Ovary (tissue), 9 donors: ENCODE data around the gene TBC1D14. TPM values are rescaled to one million over a fixed set of nuclear protein-coding genes. Genes with fewer than 3 reads are reported as not detected.

Source experiments
- DNase-seq, 5 donors: peaks; one replicate each; pipeline ENCODE4 v3.0.0-alpha.2; 2019 to 2020
- H3K27ac ChIP-seq, 2 donors: fragments of 200-600 bp; one replicate each; pipeline versions ENCODE4 v1.5.1 to v1.8.0; 2019 to 2022
- H3K27me3 ChIP-seq: fragments of 200-600 bp; one replicate; pipeline ENCODE4 v1.8.0; 2022
- H3K36me3 ChIP-seq: fragments of 200-600 bp; sonication (generic); one replicate; pipeline ENCODE4 v1.5.1; 2019
- H3K4me1 ChIP-seq: one replicate; pipeline ENCODE4 v1.8.1; 2013; ENCODE audit warnings: mild to moderate bottlenecking, moderate library complexity; ENCODE audit not compliant: insufficient read depth
- H3K4me3 ChIP-seq: fragments of 200-600 bp; sonication (generic); one replicate; pipeline ENCODE4 v1.5.1; 2017
- H3K9me3 ChIP-seq, 2 donors: fragments of 200-600 bp in 1 of 2; sonication (generic) in 1 of 2; one replicate each; pipeline versions ENCODE4 v1.5.1 to v1.8.1; 2013 to 2019; ENCODE audit warnings: mild to moderate bottlenecking in 1 of 2, moderate library complexity in 1 of 2
- CTCF ChIP-seq, 3 donors: fragments of 450-650 bp in 2 of 3; fragments of 200-600 bp in 1 of 3; IDR thresholded peaks; one replicate each; pipeline versions ENCODE4 v1.5.1 to v1.8.0; 2016 to 2022; ENCODE audit warnings: antibody characterized with exemption in 3 of 3, mild to moderate bottlenecking in 1 of 3
- EP300 ChIP-seq: sonication (generic); formaldehyde crosslinking; IDR thresholded peaks from one replicate; pipeline ENCODE4 v1.6.1; 2017; ENCODE audit warnings: antibody characterized with exemption
- POLR2A ChIP-seq: fragments of 450-650 bp; IDR thresholded peaks from one replicate; pipeline ENCODE4 v1.6.1; 2017; ENCODE audit warnings: antibody characterized with exemption, mild to moderate bottlenecking, moderate library complexity
- WGBS, 3 donors: extraction: QIAGEN DNeasy Blood & Tissue Kit in 1 of 3; methylation state at CpG; one replicate each; pipeline versions ENCODE4 v1.1.5 to v1.1.7; 2013 to 2017; 5-methylcytosine and 5-hydroxymethylcytosine counted together
- intact Hi-C, 4 donors: fragments of 100-400 bp; cut with DNase I; formaldehyde crosslinking; loops; one replicate each; pipeline versions ENCODE4 v1.11.0 to v1.15.1; 2022 to 2023
- polyA plus RNA-seq, 2 donors: library from polyadenylated mRNA; stranded (reverse); fragments of 200-250 nt in 1 of 2; fragments of 350-450 nt in 1 of 2; fragmentation: Illumina TruSeq in 1 of 2; extraction: RNeasy Lipid Tissue Mini Kit (QIAGEN cat#74804) in 1 of 2; gene quantifications; one replicate each; pipeline ENCODE4 v1.2.3, GENCODE V29; 2013 to 2014
- total RNA-seq, 7 donors: library from RNA; depleted of rRNA in 2 of 7; stranded (reverse); fragments of >200 nt in 2 of 7; fragmentation: NEBNext Ultra II Directional in 3 of 7; extraction: Animal tissue kit (Norgen Biotek cat#: 25700) in 3 of 7; gene quantifications; one replicate each; pipeline versions ENCODE4 v1.1.0 to v1.2.4, GENCODE V29; 2016 to 2023
- donor health status: DM: no; HTN: no; CAD: no; lungs with moderate emphysema.
- donor health status: DM: no; HTN: no; CAD: no.
- donor health status: Bipolar disorder and iron deficiency.
- donor health status: DM: yes; HTN: yes; CAD: no.
- donor health status: DM: no; HTN: no; CAD: no.
- donor health status: DM: yes; HTN: yes; CAD: no.

Gene TBC1D14
- total and polyA plus RNA-seq, 9 donors, result 19.9 to 40.0 (median 34.4) TPM

GRCh38 chr4:6938647-6939271 lies 29.1 kb downstream of the TBC1D14 start:
- H3K27ac ChIP-seq, result no peak overlapping the region
- TF ChIP-seq POLR2A (no peak), CTCF (IDR thresholded peaks at IDR 0.05) (no peak), EP300 (no peak)

GRCh38 chr4:6939761-6940743 lies 30.4 kb downstream of the TBC1D14 start:
- Histone ChIP-seq H3K9me3 (no peaks in the 10 kb centered on the region), H3K36me3 (no peaks in the 10 kb centered on the region), H3K4me3 (no peak overlapping the region), H3K27ac (no peak overlapping the region), H3K4me1 (peaks cover 12% of the 10 kb centered on the region), H3K27me3 (no peaks in the 10 kb centered on the region)
- intact Hi-C loops, result no loop called here
- no peak for TF ChIP-seq CTCF (IDR thresholded peaks at IDR 0.05)
- WGBS, 3 donors, result 87 to 96% (median 92%) methylated on average over 24 of the region's 24 CpGs
- DNase-seq, result no peak

More at GRCh38 chr4:6938647-6939271, 29.1 kb downstream of the TBC1D14 start:
- 87 to 88% (median 87%) methylated on average over 18 to 20 of the region's 20 CpGs for WGBS, 3 donors
- peaks cover 12% of the 10 kb centered on the region for H3K4me1 ChIP-seq
- no peak overlapping the region for H3K4me3 ChIP-seq
- DNase-seq, result no peak
- no peaks in the 10 kb centered on the region for H3K27me3 ChIP-seq
- no peaks in the 10 kb centered on the region for H3K36me3 ChIP-seq
- intact Hi-C loops, result no loop called here
- no peaks in the 10 kb centered on the region for H3K9me3 ChIP-seq

GRCh38 chr4:6940744-6941137 lies 31.1 kb downstream of the TBC1D14 start:
- WGBS, 3 donors, result 94% methylated on average over 11 of the region's 11 CpGs
- TF ChIP-seq EP300 (no peak), CTCF (IDR thresholded peaks at IDR 0.05) (no peak), POLR2A (no peak)
- H3K9me3 ChIP-seq, result no peaks in the 10 kb centered on the region
- H3K4me1 ChIP-seq, result peaks cover 12% of the 10 kb centered on the region
- intact Hi-C loops, result no loop called here
- DNase-seq, result no peak
- no peaks in the 10 kb centered on the region for H3K27me3 ChIP-seq
- H3K36me3 ChIP-seq, result no peaks in the 10 kb centered on the region
- no peak overlapping the region for H3K4me3 ChIP-seq
- no peak overlapping the region for H3K27ac ChIP-seq

- no peaks in the 10 kb centered on the region for H3K9me3 ChIP-seq
- H3K4me3 ChIP-seq, result no peak overlapping the region
- DNase-seq, result no peak
- H3K27ac ChIP-seq, result peak overlapping the region in 1 of 2 donors; percentile 65
- no peaks in the 10 kb centered on the region for H3K27me3 ChIP-seq
- TF ChIP-seq POLR2A (no peak), EP300 (no peak), CTCF (IDR thresholded peaks at IDR 0.05) (no peak)
- peaks cover 12% of the 10 kb centered on the region for H3K4me1 ChIP-seq
- H3K36me3 ChIP-seq, result no peaks in the 10 kb centered on the region
- intact Hi-C loops, result no loop called here
- 26 to 42% (median 26%) methylated on average over 4 of the region's 4 CpGs for WGBS, 3 donors
These were observed 32.2 kb downstream of the TBC1D14 start for GRCh38 chr4:6941796-6942195.
